GM15510 (cell line): ENCODE data around the gene METTL25B.
A peak's percentile ranks its signal among the peaks of the same experiment; 100 is the strongest.

Experiments
- POLR2A ChIP-seq: IDR thresholded peaks from 3 replicates; pipeline ENCODE4 v1.6.1; 2011; ENCODE audit warnings: borderline replicate concordance; ENCODE audit not compliant: insufficient read length; ENCODE audit errors: extremely low read depth

Gene METTL25B

DNA sequence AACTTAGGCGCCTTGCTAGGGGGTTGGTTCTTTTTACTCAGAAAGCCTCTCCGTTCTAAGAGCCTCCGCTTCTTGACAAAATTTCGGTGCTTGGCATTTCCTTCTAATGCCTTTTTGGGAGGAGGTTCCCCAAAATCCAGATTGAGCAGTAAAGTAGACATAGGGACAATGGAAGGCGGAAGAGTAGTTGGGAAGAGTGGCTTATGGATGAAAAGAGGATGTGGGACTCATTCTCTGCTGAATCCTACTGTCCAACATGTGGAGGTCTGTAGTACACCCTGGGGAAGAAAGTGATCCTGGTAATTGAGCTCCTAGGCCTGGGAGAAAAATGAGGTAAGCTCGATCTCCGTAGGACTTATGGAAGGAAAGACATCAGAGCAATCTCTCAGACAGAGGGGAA lies 777 bp upstream of the METTL25B start:
- no peak for TF ChIP-seq POLR2A

DNA sequence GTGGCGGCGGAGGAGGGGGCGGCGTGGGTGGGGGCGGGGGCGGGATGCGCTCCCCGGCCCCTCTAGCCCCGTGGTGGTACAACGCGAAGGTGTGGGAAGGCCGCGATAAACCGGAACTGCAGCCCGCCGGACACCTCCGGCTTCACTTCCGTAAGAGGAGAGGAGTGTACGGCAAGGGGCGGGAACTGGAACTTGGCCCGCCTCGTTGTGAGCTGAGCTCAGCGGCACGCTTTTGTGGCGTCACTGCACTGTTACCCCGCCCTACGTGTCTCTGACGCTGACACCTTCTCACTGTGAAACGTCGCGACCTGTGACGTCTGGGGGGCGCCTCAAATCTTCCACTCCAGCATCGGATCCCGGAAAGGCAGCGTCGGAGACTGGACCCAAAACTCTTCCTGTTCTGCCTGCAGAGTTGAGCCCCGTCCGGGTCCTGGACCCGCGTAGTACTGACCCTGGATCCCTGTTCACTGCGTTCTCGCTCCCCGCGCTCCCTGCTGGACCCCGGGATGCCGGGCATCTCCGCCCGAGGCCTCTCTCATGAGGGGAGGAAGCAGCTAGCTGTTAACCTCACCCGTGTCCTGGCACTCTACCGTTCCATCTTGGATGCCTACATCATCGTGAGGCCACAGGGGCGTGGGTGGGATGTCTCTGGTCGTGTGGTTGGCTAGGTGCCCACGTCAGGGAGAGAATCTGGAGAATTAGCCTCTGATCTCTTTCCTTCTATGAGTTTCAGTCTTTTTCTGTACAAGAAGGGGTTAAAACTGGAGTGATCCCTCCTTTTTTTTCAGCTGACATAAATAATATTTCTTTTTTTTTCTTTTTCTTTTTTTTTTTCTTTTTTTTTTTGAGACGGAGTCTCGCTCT lies 562 bp downstream of the METTL25B start, which contains the start of gene ISG20L2:
Gene ISG20L2 (minus strand): TSS at position 168 of the 864 bp plus-strand sequence. CDS start 1,114 bp downstream, outside the sequence.
- peak; percentile 78 for TF ChIP-seq POLR2A

DNA sequence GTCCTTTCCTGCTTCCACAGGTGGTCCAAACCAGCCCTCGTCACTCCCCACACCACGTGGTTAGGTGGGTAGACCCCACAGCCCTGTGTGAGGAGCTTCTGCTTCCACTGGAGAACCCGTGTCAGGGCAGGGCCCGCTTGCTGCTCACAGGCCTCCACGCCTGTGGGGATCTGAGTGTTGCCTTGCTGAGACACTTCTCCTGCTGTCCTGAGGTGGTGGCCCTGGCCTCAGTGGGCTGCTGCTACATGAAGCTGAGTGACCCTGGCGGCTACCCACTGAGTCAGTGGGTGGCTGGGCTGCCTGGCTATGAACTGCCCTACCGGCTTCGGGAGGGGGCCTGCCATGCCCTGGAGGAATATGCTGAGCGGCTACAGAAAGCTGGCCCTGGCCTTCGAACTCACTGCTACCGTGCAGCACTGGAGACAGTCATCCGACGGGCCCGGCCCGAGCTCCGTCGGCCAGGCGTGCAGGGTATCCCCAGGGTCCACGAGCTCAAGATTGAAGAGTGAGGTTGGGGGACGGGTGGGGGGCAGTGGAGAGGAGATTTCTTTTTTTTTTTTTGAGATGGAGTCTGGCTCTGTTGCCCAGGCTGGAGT lies 5.8 kb downstream of the METTL25B start:
- TF ChIP-seq POLR2A: no peak

DNA sequence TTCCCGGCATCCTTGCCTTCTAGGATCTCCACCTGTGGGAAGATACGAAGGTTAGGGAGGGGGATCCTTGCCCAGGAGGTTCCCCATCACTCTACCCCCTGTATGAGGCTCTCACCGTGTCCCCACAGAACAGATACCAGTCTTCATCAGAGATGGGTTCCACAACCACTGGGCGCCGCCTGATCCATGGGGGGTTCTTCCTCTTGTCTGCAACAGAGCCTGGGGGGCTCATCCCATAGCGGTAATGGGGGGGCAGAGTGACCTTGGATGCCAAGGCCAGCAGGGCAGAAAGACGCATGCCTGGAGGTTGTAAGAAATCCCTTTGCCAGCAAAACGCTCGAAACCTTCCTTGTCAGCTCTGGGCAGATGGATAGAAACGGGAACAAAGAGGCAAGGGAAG lies 10.1 kb downstream of the METTL25B start:
- TF ChIP-seq POLR2A: no peak

DNA sequence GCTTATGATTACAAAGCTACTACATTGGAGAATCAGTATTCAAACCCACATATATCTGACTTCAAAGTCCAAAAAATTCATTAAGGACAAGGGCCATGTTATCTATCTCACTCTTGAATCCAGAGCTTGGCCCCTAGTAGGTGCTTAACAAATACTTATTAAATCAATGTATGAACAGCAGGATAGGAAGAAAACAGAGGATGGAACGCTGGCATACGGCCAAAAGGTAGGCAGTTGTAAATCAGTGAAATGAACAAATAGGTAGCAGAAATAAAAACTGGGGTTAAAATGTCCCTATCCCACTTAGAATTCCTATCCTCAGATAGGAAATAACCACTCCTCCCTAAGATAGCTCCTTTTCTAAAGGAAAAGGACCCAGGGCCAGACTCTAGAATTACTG lies 10.6 kb downstream of the METTL25B start:
- no peak for TF ChIP-seq POLR2A

DNA sequence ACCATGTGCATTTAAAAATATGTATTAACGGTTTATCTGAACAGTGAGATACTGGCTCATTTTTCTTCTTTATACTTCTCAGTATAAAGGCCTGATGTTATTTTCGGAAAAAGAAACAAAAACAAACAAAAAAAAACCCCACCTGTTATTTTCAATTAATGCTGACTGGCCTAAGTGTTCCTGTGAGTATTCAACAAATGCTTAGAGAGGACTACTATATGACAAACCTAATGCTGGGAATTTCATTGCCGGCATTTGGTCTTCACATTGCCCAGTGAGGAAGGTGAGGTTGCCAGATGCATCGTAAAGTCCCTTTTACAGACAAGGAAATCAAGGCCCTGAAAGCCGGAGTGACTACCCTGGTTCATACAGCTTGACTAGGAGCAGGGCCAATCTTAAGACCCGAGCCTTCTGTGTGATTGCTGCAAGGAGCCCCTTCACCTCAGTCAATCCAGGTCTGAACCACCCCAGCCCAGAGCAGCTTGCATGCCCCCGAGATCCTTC lies 12.0 kb downstream of the METTL25B start:
- TF ChIP-seq POLR2A: no peak

DNA sequence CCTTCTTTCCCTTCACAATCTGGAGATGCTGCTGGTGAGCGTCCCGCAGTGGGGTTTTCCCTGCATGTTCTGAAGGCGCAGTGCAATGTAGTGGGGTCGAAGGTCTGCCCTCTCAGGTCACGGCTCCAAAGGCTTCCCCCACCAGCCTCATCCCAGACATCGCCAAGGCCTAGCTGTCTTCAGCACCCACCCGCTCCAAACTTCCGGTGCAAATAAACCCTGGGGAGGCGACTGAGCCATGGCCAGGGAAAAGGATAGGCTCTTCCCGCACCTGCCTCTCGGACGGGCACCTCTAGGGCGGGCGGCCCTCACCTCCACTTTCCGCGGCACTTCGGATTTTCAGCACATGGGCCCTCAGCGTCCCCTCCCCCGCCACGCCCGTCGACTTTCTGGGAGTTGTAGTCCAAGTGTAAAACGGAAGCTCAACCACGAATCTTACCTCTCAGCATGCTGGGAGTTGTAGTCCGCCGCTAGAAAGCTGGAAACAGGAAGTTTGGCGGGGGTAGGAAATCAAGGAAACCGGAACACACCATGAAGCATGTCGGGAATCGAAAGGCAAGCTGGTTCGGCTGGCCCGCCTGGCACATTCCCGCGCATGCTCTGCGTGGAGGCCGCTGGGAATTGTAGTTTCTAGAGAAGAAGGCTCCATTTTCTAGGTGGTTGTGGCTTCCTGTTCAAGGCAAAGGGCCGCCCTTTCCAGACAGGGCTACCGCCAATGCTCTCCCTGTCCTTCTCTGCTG lies 12.6 kb downstream of the METTL25B start, which contains the start of gene MRPL24:
Gene MRPL24 (minus strand): TSS at position 348 of the 740 bp plus-strand sequence. CDS start 2,384 bp downstream, outside the sequence.
- TF ChIP-seq POLR2A: peak; percentile 65

DNA sequence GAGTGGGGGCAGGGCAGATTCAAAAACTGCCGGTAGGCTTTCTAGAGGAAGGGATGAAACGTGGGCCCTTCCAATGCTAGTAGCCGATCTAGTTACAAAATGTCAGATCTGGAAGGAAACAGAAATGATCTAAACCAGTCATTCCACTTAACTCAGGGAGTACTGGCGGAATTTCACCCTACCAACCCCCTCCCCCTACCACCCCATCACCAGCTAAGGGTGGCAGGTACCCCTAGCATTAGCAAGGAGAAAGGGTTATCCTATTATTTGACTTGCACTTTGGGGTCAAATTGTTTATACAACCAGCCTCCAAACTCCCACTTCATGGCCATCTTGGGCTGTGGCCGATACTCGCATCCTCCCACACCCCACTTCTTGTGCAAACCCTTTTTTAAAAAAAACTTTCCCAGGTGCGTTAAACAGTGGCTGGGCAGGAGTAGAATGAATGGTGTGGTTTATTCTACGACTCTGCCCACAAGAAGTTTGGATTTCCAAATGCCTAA lies 13.3 kb downstream of the METTL25B start:
- TF ChIP-seq POLR2A: no peak

DNA sequence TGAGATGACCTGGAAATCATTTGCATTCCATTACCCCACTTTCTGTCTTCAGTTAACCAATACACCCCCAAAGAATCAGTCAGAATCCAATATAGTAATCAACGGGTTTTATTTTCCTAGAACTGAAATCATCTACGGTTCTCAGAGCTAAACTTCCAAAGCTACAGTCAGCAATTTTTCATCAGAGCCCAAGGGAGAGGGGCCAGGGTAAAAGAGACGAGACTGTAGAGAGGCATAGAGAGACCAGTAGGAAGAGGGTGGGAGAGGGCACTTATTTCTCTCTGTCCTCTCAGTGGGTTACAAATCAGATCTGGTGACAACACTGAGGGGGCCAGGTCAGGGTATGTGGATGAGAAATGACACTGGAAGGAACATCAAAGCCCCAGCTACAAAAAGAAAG lies 13.7 kb downstream of the METTL25B start:
- no peak for TF ChIP-seq POLR2A

DNA sequence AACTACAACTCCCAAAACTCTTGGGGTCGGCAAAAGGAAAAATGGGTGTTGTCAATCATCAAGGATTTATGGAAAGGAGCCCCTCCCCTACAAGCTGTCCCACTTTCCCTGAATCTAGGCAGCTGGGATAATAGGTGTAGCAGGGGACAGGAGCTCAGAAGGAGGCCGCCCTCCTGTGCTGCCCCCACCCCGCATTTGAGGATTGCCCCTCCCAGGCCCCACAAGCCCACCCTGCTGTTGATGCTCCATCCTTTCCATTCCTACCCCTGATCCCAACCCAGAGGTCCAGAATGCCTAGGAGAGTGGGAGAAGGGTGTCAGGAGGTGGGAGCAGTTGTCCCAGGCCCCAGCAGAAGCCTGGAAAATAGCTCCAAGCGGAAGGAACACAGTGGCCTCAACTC lies 14.5 kb downstream of the METTL25B start:
- TF ChIP-seq POLR2A: no peak

DNA sequence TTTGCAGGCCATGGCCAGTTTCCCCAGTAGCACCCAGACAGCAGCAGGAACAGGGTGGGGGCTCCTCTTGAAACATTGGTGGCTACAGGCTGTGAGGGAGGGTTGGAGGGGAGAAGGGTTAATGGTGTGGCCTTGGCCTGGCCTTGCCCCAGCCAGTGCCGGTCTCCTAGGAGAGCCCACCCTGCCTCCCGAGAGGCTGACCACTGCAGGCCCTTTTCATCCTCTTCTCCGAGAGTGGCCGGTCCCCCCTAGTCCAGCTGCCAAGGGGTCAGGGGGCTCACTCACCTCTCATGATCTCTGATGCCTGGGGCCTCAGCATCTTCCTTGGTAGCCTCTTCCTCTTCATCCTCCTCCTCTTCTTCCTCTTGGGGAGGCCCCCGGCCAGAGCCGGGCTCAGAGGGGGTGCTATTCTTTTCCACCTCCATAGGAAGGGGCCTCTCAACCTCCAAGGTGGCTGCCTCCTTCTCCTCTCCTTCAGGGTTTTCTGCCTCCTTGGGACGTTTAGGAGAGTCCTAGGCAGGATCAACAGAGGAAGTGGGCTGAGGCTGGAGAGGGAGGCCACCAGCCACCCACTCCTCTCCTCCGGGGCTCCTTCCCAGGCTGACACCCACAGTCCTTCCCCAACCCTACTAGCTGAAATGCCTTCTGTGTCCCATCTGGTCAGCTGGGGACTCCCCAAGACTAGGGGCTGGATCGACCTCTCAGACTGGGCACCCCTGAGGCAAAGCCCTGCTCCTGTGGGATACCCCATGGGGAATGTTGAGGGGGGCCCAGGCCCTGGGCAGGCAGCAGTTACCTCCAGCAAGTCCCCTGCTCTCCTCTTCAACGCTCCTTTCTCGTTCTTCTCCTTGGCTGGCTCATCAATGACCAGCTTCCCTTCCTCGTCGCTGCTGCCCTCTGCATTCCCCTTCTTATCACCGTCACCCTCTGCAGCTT lies 15.4 kb downstream of the METTL25B start:
- no peak for TF ChIP-seq POLR2A

DNA sequence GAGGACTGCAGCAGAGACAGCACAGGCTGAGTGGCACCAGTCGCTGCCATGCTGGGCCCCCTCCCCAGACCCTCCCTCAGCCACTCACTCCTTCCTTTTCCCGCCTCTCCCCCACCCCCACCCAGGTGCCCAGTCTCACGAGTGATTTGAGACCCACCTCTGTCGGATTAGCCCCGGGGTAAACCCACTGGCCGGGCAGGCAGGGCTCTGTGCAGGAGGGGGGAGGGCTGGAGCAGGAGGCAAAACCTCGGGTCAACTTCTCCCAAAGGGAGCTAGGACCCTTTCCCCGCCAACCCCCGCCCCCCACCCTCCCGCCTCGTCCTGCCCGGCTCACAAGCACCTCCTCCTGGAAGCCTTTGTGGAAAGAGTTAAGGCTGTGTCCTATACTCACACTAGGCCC lies 16.1 kb downstream of the METTL25B start:
- TF ChIP-seq POLR2A: no peak

DNA sequence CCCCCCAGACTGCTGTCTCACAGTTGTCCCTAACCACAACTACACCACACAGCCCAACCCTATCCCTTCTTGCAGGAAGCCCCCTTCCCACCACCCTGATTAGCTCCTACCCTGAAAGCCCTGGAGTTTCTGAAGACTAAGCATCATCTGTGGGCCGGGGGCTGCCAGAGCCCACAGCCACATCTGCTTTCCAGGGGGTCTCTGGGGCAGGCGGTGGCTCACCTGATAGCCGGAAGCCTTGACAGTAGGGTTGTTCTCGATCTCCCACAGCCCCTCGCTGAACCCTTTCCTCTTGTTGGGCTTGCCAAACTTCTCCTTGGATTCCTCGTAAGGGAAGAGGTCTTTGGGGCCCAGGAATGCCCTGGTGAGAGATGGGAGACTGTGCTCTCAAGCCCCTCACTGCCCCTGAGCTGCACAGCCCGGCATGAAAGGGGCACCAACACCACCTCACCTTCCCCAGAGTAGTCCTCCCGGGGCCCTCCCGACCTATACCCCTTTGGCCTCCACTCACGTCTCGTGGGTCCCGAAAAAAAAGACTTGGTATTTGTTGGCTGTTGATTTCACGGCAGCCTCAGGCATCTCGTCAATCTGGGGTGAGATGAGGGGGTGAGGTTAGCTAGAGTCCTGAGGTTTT lies 16.6 kb downstream of the METTL25B start:
- TF ChIP-seq POLR2A: no peak
